GM10266 (cell line): ENCODE data around the gene ADGRB3.

ENCODE experiments used
- DNase-seq: peaks from one replicate; pipeline ENCODE4 v3.0.0; 2012; ENCODE audit errors: extremely low spot score
- CTCF ChIP-seq: IDR thresholded peaks from 2 replicates; pipeline ENCODE4 v1.5.1; 2012; ENCODE audit warnings: mild to moderate bottlenecking, low read depth; ENCODE audit not compliant: control insufficient read depth, insufficient read depth; ENCODE audit errors: missing control alignments

The ADGRB3 gene

GRCh38 chr6:68760941-68761676 lies 126.0 kb downstream of the ADGRB3 start:
- no peak for DNase-seq
- TF ChIP-seq CTCF, result no peak

GRCh38 chr6:68761985-68762384 lies 126.9 kb downstream of the ADGRB3 start:
- DNase-seq, result no peak
- TF ChIP-seq CTCF, result no peak

- TF ChIP-seq CTCF, result no peak
- no peak for DNase-seq
Observed at GRCh38 chr6:68771426-68771825, 136.3 kb downstream of the ADGRB3 start.

GRCh38 chr6:68774843-68775242 lies 139.8 kb downstream of the ADGRB3 start:
- TF ChIP-seq CTCF, result no peak
- no peak for DNase-seq

GRCh38 chr6:68776354-68776753 lies 141.3 kb downstream of the ADGRB3 start:
- DNase-seq, result no peak
- no peak for TF ChIP-seq CTCF

- no peak for DNase-seq
- no peak for TF ChIP-seq CTCF
Observed at GRCh38 chr6:68777956-68778355, 142.9 kb downstream of the ADGRB3 start.

- TF ChIP-seq CTCF, result peak; percentile 40
- peak; percentile 2 for DNase-seq
Observed at GRCh38 chr6:68778356-68779020, 143.4 kb downstream of the ADGRB3 start.
